ENCODE measurements around the gene DNASE2.

GRCh38 chr19:12912571-12912970 lies 31.3 kb upstream of the DNASE2 start:
- TF ChIP-seq TAF1 (IDR thresholded peaks at IDR 0.05; ENCODE audit: low read depth, low read length) (no peak), MAFK (IDR thresholded peaks at IDR 0.05; ENCODE audit: low read depth, low read length) (no peak), RAD21 (IDR thresholded peaks at IDR 0.05 in 1 of 2, conservative IDR thresholded peaks at IDR 0.05 in 1 of 2; ENCODE audit: low read depth in 2 of 2, low read length in 2 of 2) (no peak), POLR2A (IDR thresholded peaks at IDR 0.05; ENCODE audit: control extremely low read depth in 1 of 2, low read depth in 2 of 2, low read length in 2 of 2) (no peak), CTCF (IDR thresholded peaks at IDR 0.05; ENCODE audit: control extremely low read depth in 1 of 3, insufficient read depth in 1 of 3, low read depth in 1 of 3, low read length in 3 of 3) (no peak), JUND (IDR thresholded peaks at IDR 0.05; ENCODE audit: low read length) (no peak), EP300 (IDR thresholded peaks at IDR 0.05; ENCODE audit: borderline replicate concordance in 1 of 2, low read depth in 2 of 2, low read length in 2 of 2) (no peak), CREB1 (IDR thresholded peaks at IDR 0.05) (no peak), RXRA (IDR thresholded peaks at IDR 0.05; ENCODE audit: insufficient read depth, low read depth, low read length) (no peak), HDAC6 (IDR thresholded peaks at IDR 0.05; ENCODE audit: low read depth, low read length) (no peak)
- TF ChIP-seq, protein P1, sequence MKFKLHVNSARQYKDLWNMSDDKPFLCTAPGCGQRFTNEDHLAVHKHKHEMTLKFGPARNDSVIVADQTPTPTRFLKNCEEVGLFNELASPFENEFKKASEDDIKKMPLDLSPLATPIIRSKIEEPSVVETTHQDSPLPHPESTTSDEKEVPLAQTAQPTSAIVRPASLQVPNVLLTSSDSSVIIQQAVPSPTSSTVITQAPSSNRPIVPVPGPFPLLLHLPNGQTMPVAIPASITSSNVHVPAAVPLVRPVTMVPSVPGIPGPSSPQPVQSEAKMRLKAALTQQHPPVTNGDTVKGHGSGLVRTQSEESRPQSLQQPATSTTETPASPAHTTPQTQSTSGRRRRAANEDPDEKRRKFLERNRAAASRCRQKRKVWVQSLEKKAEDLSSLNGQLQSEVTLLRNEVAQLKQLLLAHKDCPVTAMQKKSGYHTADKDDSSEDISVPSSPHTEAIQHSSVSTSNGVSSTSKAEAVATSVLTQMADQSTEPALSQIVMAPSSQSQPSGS (IDR thresholded peaks at IDR 0.05; ENCODE audit: low read length) = no peak

Data from H1 (cell line).